GM19099 (cell line): ENCODE measurements around the gene MRPS7.

Source experiments
- POLR2A ChIP-seq: IDR thresholded peaks from 3 replicates; pipeline ENCODE4 v1.6.1; 2011; ENCODE audit warnings: low read depth; ENCODE audit not compliant: insufficient read length; ENCODE audit errors: extremely low read depth

The MRPS7 gene

GRCh38 chr17:75315541-75316243 lies 54.0 kb downstream of the MRPS7 start:
- no peak for TF ChIP-seq POLR2A
